Muscle layer of duodenum (tissue), 2 donors: ENCODE measurements around the gene SPG7.

ENCODE experiments used
- H3K27ac ChIP-seq: one replicate; pipeline ENCODE4 v1.7.0; 2013; ENCODE audit warnings: mild to moderate bottlenecking, low read length
- H3K27me3 ChIP-seq: one replicate; pipeline ENCODE4 v1.7.0; 2013; ENCODE audit warnings: low read depth, mild to moderate bottlenecking, control low read depth, low read length
- H3K36me3 ChIP-seq, 2 donors: one replicate each; pipeline ENCODE4 v1.7.0; 2013; ENCODE audit warnings: low read length in 2 of 2, control low read depth in 1 of 2, mild to moderate bottlenecking in 1 of 2; ENCODE audit not compliant: insufficient read depth in 2 of 2, control insufficient read depth in 1 of 2
- H3K4me1 ChIP-seq, 2 donors: one replicate each; pipeline ENCODE4 v1.7.0; 2013; ENCODE audit warnings: low read length in 2 of 2, mild to moderate bottlenecking in 2 of 2, control low read depth in 1 of 2, moderate library complexity in 1 of 2; ENCODE audit not compliant: insufficient read depth in 2 of 2, control insufficient read depth in 1 of 2
- H3K4me3 ChIP-seq, 2 donors: one replicate each; pipeline ENCODE4 v1.7.0; 2013; ENCODE audit warnings: low read length in 2 of 2, low read depth in 1 of 2, mild to moderate bottlenecking in 1 of 2
- H3K9me3 ChIP-seq, 2 donors: one replicate each; pipeline ENCODE4 v1.7.0; 2013; ENCODE audit warnings: low read length in 2 of 2, control low read depth in 1 of 2, mild to moderate bottlenecking in 1 of 2; ENCODE audit not compliant: control insufficient read depth in 1 of 2
- donor health status: healthy.

Gene SPG7

GRCh38 chr16:89599902-89600301 lies 91.7 kb downstream of the SPG7 start:
- Histone ChIP-seq H3K27me3 (no peaks in the 10 kb centered on the region), H3K9me3 (no peaks in the 10 kb centered on the region), H3K36me3 (no peaks in the 10 kb centered on the region), H3K4me1 (peaks cover 0 to 5% of the 10 kb centered on the region in 2 donors), H3K27ac (no peak overlapping the region), H3K4me3 (no peak overlapping the region)

GRCh38 chr16:89600427-89600826 lies 92.2 kb downstream of the SPG7 start:
- H3K27me3 ChIP-seq, result no peaks in the 10 kb centered on the region

GRCh38 chr16:89600956-89601355 lies 92.8 kb downstream of the SPG7 start:
- Histone ChIP-seq H3K36me3 (no peaks in the 10 kb centered on the region), H3K4me1 (peaks cover 0 to 5% of the 10 kb centered on the region in 2 donors), H3K27me3 (no peaks in the 10 kb centered on the region), H3K9me3 (no peaks in the 10 kb centered on the region), H3K27ac (no peak overlapping the region), H3K4me3 (no peak overlapping the region)

More at GRCh38 chr16:89600427-89600826, 92.2 kb downstream of the SPG7 start:
- Histone ChIP-seq H3K4me3 (no peak overlapping the region), H3K27ac (no peak overlapping the region), H3K4me1 (peaks cover 0 to 5% of the 10 kb centered on the region in 2 donors), H3K9me3 (no peaks in the 10 kb centered on the region), H3K36me3 (no peaks in the 10 kb centered on the region)

GRCh38 chr16:89601906-89602272 lies 93.7 kb downstream of the SPG7 start:
- Histone ChIP-seq H3K36me3 (no peaks in the 10 kb centered on the region), H3K9me3 (no peaks in the 10 kb centered on the region), H3K27ac (no peak overlapping the region)

GRCh38 chr16:89602273-89602951 lies 94.2 kb downstream of the SPG7 start:
- no peak overlapping the region for H3K4me3 ChIP-seq
- H3K27ac ChIP-seq, result no peak overlapping the region
- no peaks in the 10 kb centered on the region for H3K27me3 ChIP-seq
- H3K4me1 ChIP-seq, result peaks cover 0 to 5% of the 10 kb centered on the region in 2 donors
- H3K9me3 ChIP-seq, result no peaks in the 10 kb centered on the region
- no peaks in the 10 kb centered on the region for H3K36me3 ChIP-seq

More at GRCh38 chr16:89601906-89602272, 93.7 kb downstream of the SPG7 start:
- Histone ChIP-seq H3K27me3 (no peaks in the 10 kb centered on the region), H3K4me1 (peaks cover 0 to 5% of the 10 kb centered on the region in 2 donors), H3K4me3 (no peak overlapping the region)

GRCh38 chr16:89602952-89603590 lies 94.9 kb downstream of the SPG7 start:
- Histone ChIP-seq H3K9me3 (no peaks in the 10 kb centered on the region), H3K4me3 (no peak overlapping the region), H3K36me3 (no peaks in the 10 kb centered on the region), H3K27ac (no peak overlapping the region), H3K4me1 (peaks cover 0 to 5% of the 10 kb centered on the region in 2 donors), H3K27me3 (no peaks in the 10 kb centered on the region)

- no peaks in the 10 kb centered on the region for H3K9me3 ChIP-seq
- no peak overlapping the region for H3K4me3 ChIP-seq
- H3K27me3 ChIP-seq, result no peaks in the 10 kb centered on the region
- no peaks in the 10 kb centered on the region for H3K36me3 ChIP-seq
- no peak overlapping the region for H3K27ac ChIP-seq
- peaks cover 0 to 5% of the 10 kb centered on the region in 2 donors for H3K4me1 ChIP-seq
Measured at GRCh38 chr16:89604764-89605163, 96.6 kb downstream of the SPG7 start.

GRCh38 chr16:89605186-89605970 lies 97.2 kb downstream of the SPG7 start:
- no peaks in the 10 kb centered on the region for H3K27me3 ChIP-seq

GRCh38 chr16:89606006-89606405 lies 97.8 kb downstream of the SPG7 start:
- Histone ChIP-seq H3K36me3 (no peaks in the 10 kb centered on the region), H3K9me3 (no peaks in the 10 kb centered on the region), H3K4me1 (peaks cover 0 to 5% of the 10 kb centered on the region in 2 donors), H3K27me3 (no peaks in the 10 kb centered on the region), H3K4me3 (no peak overlapping the region), H3K27ac (no peak overlapping the region)

More at GRCh38 chr16:89605186-89605970, 97.2 kb downstream of the SPG7 start:
- no peaks in the 10 kb centered on the region for H3K36me3 ChIP-seq
- H3K4me3 ChIP-seq, result no peak overlapping the region
- H3K4me1 ChIP-seq, result peaks cover 0 to 5% of the 10 kb centered on the region in 2 donors
- H3K27ac ChIP-seq, result no peak overlapping the region
- H3K9me3 ChIP-seq, result no peaks in the 10 kb centered on the region
